ENCODE measurements around the gene KIRREL3. TPM values are rescaled to one million over a fixed set of nuclear protein-coding genes. Genes with fewer than 3 reads are reported as not detected.

The KIRREL3 gene
- total RNA-seq, 1 experiment from 2014 or later = 0.44 TPM

DNA sequence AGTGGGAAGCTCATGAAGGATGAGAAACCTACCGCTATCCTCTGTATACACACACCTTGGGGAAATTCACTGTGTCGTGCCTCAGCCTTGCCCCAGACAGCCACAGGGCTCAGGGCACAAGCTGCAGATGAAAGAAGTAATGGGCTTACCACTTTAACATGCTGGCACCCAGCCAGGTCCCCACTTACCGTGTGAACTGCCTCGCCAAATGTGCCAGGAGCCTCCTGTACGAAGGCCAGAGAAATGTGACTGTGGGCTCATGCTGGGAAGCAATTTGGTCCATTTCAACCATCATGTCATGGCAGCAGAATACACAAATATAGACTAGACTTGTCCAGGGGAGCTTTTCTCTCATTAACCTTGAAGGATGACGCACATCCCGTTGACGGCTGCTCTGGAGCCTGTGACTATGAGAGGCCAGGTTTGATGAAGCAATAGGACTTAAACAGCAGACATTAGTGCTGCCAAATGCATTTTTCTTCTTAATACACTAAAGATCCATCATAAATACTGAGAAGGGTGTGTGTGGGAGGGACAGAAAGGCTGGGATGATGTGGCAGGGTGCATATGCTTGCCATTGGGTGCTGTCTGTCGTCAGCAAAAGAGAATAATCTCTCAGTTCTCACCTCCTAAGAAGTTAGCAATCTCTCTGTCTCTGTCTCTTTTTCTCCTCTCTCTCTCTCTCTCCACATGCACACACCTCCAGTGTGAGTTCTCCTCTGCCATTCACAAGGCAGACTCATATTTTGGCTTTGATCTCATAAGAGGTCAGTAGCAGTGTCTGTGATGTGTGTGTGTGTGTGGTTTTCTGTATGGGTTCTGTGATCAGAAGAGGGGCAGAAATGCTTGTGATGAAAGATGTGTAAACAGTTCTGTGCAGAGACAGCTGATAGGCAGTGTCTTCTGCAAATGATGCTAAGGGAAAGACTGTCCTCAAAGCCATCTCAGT is 142.4 kb downstream of the KIRREL3 start:
- no peak for ATAC-seq
- CTCF ChIA-PET = no interaction called here
- BruUV-seq (replicated peaks) = no TSS peak

GRCh38 chr11:126855536-126855935 is 145.0 kb downstream of the KIRREL3 start:
- Histone ChIP-seq H3K4me1 (ENCODE audit: insufficient read depth, low read length) (no peaks in the 10 kb centered on the region), H2AFZ (ENCODE audit: low read length) (no peak overlapping the region), H3F3A (ENCODE audit: low read length, unreplicated experiment) (no peaks in the 10 kb centered on the region), H3K36me3 (ENCODE audit: low read depth, low read length) (no peaks in the 10 kb centered on the region), H3K9me3 (ENCODE audit: low read length) (no peaks in the 10 kb centered on the region), H3K4me3 (ENCODE audit: low read length) (no peak overlapping the region), H3K9me2 (replicated peaks; ENCODE audit: low read length) (no peaks in the 10 kb centered on the region), H3K79me2 (ENCODE audit: low read length) (no peaks in the 10 kb centered on the region), H3K9ac (ENCODE audit: low read length) (no peak overlapping the region), H3K4me2 (ENCODE audit: low read length) (no peak overlapping the region), H4K20me1 (ENCODE audit: low read length) (no peaks in the 10 kb centered on the region), H3K27ac (ENCODE audit: low read length) (no peak overlapping the region), H3K27me3 (ENCODE audit: low read length) (peaks cover 10% of the 10 kb centered on the region; the same call in 1 of the 2 replicates)
- TF ChIP-seq EZH2phosphoT487 (IDR thresholded peaks at IDR 0.05; ENCODE audit: borderline replicate concordance, low read length) (no peak), CTCF (conservative IDR thresholded peaks at IDR 0.05; ENCODE audit: low read depth, low read length) (no peak), EZH2 (IDR thresholded peaks at IDR 0.05; ENCODE audit: low read length, unreplicated experiment) (no peak)
- intact Hi-C loops (cut with micrococcal nuclease) = no loop called here
- ATAC-seq (no peak), DNase-seq (no peak)
- no TSS peak for BruUV-seq (replicated peaks)
- ChIA-PET POLR2A (ENCODE audit: unreplicated experiment) (no interaction called here), CTCF (no interaction called here)

More for the DNA sequence above, 142.4 kb downstream of the KIRREL3 start:
- intact Hi-C loops (cut with micrococcal nuclease) = no loop called here
- peaks cover 15% of the 10 kb centered on the region; the same call in 1 of the 2 replicates for H3K27me3 ChIP-seq (ENCODE audit: low read length)
- H3K4me1 ChIP-seq (ENCODE audit: insufficient read depth, low read length) = no peaks in the 10 kb centered on the region
- H4K20me1 ChIP-seq (ENCODE audit: low read length) = no peaks in the 10 kb centered on the region
- no peaks in the 10 kb centered on the region for H3K79me2 ChIP-seq (ENCODE audit: low read length)
- no peak overlapping the region for H3K4me2 ChIP-seq (ENCODE audit: low read length)
- H3K4me3 ChIP-seq (ENCODE audit: low read length) = no peak overlapping the region
- POLR2A ChIA-PET (ENCODE audit: unreplicated experiment) = no interaction called here
- no peak overlapping the region for H3K9ac ChIP-seq (ENCODE audit: low read length)
- DNase-seq = no peak
- H2AFZ ChIP-seq (ENCODE audit: low read length) = no peak overlapping the region
- no peak overlapping the region for H3K27ac ChIP-seq (ENCODE audit: low read length)
- no peaks in the 10 kb centered on the region for H3K36me3 ChIP-seq (ENCODE audit: low read depth, low read length)
- H3K9me2 ChIP-seq (replicated peaks; ENCODE audit: low read length) = no peaks in the 10 kb centered on the region
- TF ChIP-seq EZH2phosphoT487 (IDR thresholded peaks at IDR 0.05; ENCODE audit: borderline replicate concordance, low read length) = no peak
- TF ChIP-seq EZH2 (IDR thresholded peaks at IDR 0.05; ENCODE audit: low read length, unreplicated experiment) = no peak
- TF ChIP-seq CTCF (conservative IDR thresholded peaks at IDR 0.05; ENCODE audit: low read depth, low read length) = no peak
- no peaks in the 10 kb centered on the region for H3K9me3 ChIP-seq (ENCODE audit: low read length)
- H3F3A ChIP-seq (ENCODE audit: low read length, unreplicated experiment) = no peaks in the 10 kb centered on the region

- Histone ChIP-seq H3F3A (ENCODE audit: low read length, unreplicated experiment) (no peaks in the 10 kb centered on the region), H2AFZ (ENCODE audit: low read length) (no peak overlapping the region), H4K20me1 (ENCODE audit: low read length) (no peaks in the 10 kb centered on the region), H3K9ac (ENCODE audit: low read length) (no peak overlapping the region), H3K27me3 (ENCODE audit: low read length) (peaks cover 10% of the 10 kb centered on the region; the same call in 1 of the 2 replicates), H3K9me3 (ENCODE audit: low read length) (no peaks in the 10 kb centered on the region), H3K36me3 (ENCODE audit: low read depth, low read length) (no peaks in the 10 kb centered on the region), H3K79me2 (ENCODE audit: low read length) (no peaks in the 10 kb centered on the region), H3K9me2 (replicated peaks; ENCODE audit: low read length) (no peaks in the 10 kb centered on the region), H3K4me2 (ENCODE audit: low read length) (no peak overlapping the region), H3K27ac (ENCODE audit: low read length) (no peak overlapping the region), H3K4me3 (ENCODE audit: low read length) (no peak overlapping the region), H3K4me1 (ENCODE audit: insufficient read depth, low read length) (no peaks in the 10 kb centered on the region)
- ChIA-PET CTCF (no interaction called here), POLR2A (ENCODE audit: unreplicated experiment) (no interaction called here)
- DNase-seq (no peak), ATAC-seq (no peak)
- no TSS peak for BruUV-seq (replicated peaks)
- TF ChIP-seq CTCF (conservative IDR thresholded peaks at IDR 0.05; ENCODE audit: low read depth, low read length) (no peak), EZH2 (IDR thresholded peaks at IDR 0.05; ENCODE audit: low read length, unreplicated experiment) (no peak), EZH2phosphoT487 (IDR thresholded peaks at IDR 0.05; ENCODE audit: borderline replicate concordance, low read length) (no peak)
- intact Hi-C loops (cut with micrococcal nuclease) = no loop called here
Observed at GRCh38 chr11:126853732-126854131, 146.8 kb downstream of the KIRREL3 start.

Measured in PC-3 (cell line).